Activated CD4-positive, alpha-beta T cell treated with anti-CD3 and anti-CD28 coated beads for 36 hours (primary cell): Measurements from ENCODE around the gene DAPK3. TPM values are rescaled to one million over a fixed set of nuclear protein-coding genes. Genes with fewer than 3 reads are reported as not detected.

Source experiments
- ATAC-seq: fragments of 200-7000 bp; cut with Tn5 transposase; one replicate; pipeline ENCODE4 v1.10.0; 2021; ENCODE audit warnings: mild to moderate bottlenecking, moderate library complexity
- CTCF ChIA-PET: fragments of 350-600 bp; sonication (Branson Sonifier 250); formaldehyde crosslinking; loops from one replicate; lab custom pipeline; 2021; ENCODE audit warnings: antibody characterized with exemption; lab: Charles Lee
- POLR2A ChIA-PET: fragments of 350-600 bp; sonication (Branson Sonifier 250); formaldehyde crosslinking; loops from one replicate; lab custom pipeline; 2021; ENCODE audit warnings: antibody characterized with exemption, inconsistent platforms; lab: Charles Lee
- DNase-seq: peaks from one replicate; pipeline ENCODE4 v3.0.0-alpha.2; 2020
- H3K27ac Mint-ChIP-seq: one replicate; pipeline ENCODE4 v1.8.0; 2021; ENCODE audit warnings: mixed read lengths
- H3K27me3 Mint-ChIP-seq: one replicate; pipeline ENCODE4 v1.8.0; 2021; ENCODE audit warnings: mixed read lengths
- H3K36me3 Mint-ChIP-seq: one replicate; pipeline ENCODE4 v1.8.0; 2021; ENCODE audit warnings: low read depth, mixed read lengths
- H3K4me1 Mint-ChIP-seq: one replicate; pipeline ENCODE4 v1.8.0; 2021; ENCODE audit warnings: mixed read lengths
- H3K4me3 Mint-ChIP-seq: one replicate; pipeline ENCODE4 v1.8.0; 2021; ENCODE audit warnings: mild to moderate bottlenecking, moderate library complexity, mixed read lengths
- H3K9me3 Mint-ChIP-seq: one replicate; pipeline ENCODE4 v1.8.0; 2021; ENCODE audit warnings: low read depth, mixed read lengths
- intact Hi-C, 2 experiments: fragments of 100-400 bp; cut with DNase I in 1 of 2; cut with micrococcal nuclease in 1 of 2; formaldehyde crosslinking; loops; one replicate each; pipeline versions ENCODE4 v1.14.2 to v1.15.1; 2022 to 2024; cut with DNase I, micrococcal nuclease
- total RNA-seq, 2 experiments: library from RNA; stranded (reverse); gene quantifications; one replicate each; pipeline ENCODE4 v1.2.3, GENCODE V29; 2021

Gene DAPK3
- total RNA-seq, 2 experiments from 2014 or later = 26.7 to 27.6 TPM

GRCh38 chr19:3983936-3984583, 13.2 kb upstream of the DAPK3 start:
- intact Hi-C loops = loop anchor here in 1 of 2 experiments (2.0 to 10.0 kb wide), 3 partner anchors 357 to 1701 kb away; partner anchors contain the start of genes CACTIN, CHAF1A, HSD11B1L and MICOS13
- ATAC-seq (no peak), DNase-seq (peak; percentile 53)
- CTCF ChIA-PET = interaction anchor here (0.6 kb wide), 1 partner anchor 22 kb away, joined by 3 read pairs; no protein-coding TSS in a partner anchor
- peaks cover 59% of the 10 kb centered on the region for H3K4me1 Mint-ChIP-seq
- H3K4me3 Mint-ChIP-seq = peak overlapping the region; percentile 87
- H3K27ac Mint-ChIP-seq = peak overlapping the region; percentile 94
- POLR2A ChIA-PET = interaction anchor here (1.0 to 2.8 kb wide), 3 partner anchors 8 to 23 kb away, joined by 3 to 30 read pairs (median 25); partner anchors contain the start of genes DAPK3 and PIAS4
- H3K9me3 Mint-ChIP-seq = no peaks in the 10 kb centered on the region
- H3K27me3 Mint-ChIP-seq = no peaks in the 10 kb centered on the region
- peaks cover 59% of the 10 kb centered on the region for H3K36me3 Mint-ChIP-seq

DNA sequence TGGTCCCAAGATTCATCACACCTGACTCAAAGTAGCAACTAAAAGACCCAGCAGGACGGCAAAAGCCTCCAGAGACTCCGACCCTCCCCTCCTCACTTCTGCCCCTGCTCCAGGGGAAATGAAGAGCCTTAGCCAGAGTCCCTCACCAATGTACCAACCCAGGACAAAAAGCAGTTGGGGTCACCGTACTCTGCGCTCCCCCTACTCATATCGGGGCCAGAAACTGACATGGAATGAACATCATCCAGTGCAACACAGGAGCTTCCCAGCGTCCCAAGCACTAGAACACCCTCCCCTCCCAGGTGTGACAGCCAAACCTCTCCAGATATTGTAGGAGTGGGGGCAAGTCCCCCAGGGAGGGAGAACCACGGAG, 12.6 kb upstream of the DAPK3 start:
- POLR2A ChIA-PET = interaction anchor here (1.0 to 2.8 kb wide), 3 partner anchors 8 to 24 kb away, joined by 3 to 30 read pairs (median 25); partner anchors contain the start of genes DAPK3 and PIAS4
- H3K9me3 Mint-ChIP-seq = no peaks in the 10 kb centered on the region
- ATAC-seq (no peak), DNase-seq (no peak)
- H3K27ac Mint-ChIP-seq = peak overlapping the region; percentile 94
- CTCF ChIA-PET = interaction anchor here (0.6 kb wide), 1 partner anchor 23 kb away, joined by 3 read pairs; no protein-coding TSS in a partner anchor
- peaks cover 62% of the 10 kb centered on the region for H3K36me3 Mint-ChIP-seq
- peak overlapping the region; percentile 87 for H3K4me3 Mint-ChIP-seq
- H3K4me1 Mint-ChIP-seq = peaks cover 62% of the 10 kb centered on the region
- no peaks in the 10 kb centered on the region for H3K27me3 Mint-ChIP-seq
- intact Hi-C loops = loop anchor here in 1 of 2 experiments (2.0 to 10.0 kb wide), 2 partner anchors 419 to 1701 kb away; partner anchors contain the start of genes CHAF1A, HSD11B1L and MICOS13

GRCh38 chr19:3982701-3983541, 12.0 kb upstream of the DAPK3 start:
- H3K4me3 Mint-ChIP-seq = peak overlapping the region; percentile 87
- H3K27ac Mint-ChIP-seq = peak overlapping the region; percentile 94
- DNase-seq (peak; percentile 34), ATAC-seq (no peak)
- no peaks in the 10 kb centered on the region for H3K27me3 Mint-ChIP-seq
- peaks cover 66% of the 10 kb centered on the region for H3K36me3 Mint-ChIP-seq
- no peaks in the 10 kb centered on the region for H3K9me3 Mint-ChIP-seq
- H3K4me1 Mint-ChIP-seq = peaks cover 62% of the 10 kb centered on the region
- intact Hi-C loops = loop anchor here in 1 of 2 experiments (2.0 to 10.0 kb wide), 2 partner anchors 420 to 1702 kb away; partner anchors contain the start of genes CHAF1A, HSD11B1L and MICOS13
- CTCF ChIA-PET = interaction anchor here (0.6 kb wide), 1 partner anchor 466 kb away, joined by 3 read pairs; no protein-coding TSS in a partner anchor
- POLR2A ChIA-PET = interaction anchor here (1.9 to 2.8 kb wide), 3 partner anchors 7 to 12 kb away, joined by 17 to 30 read pairs (median 25); partner anchors contain the start of gene DAPK3

GRCh38 chr19:3981736-3982681, 11.1 kb upstream of the DAPK3 start:
- no peaks in the 10 kb centered on the region for H3K27me3 Mint-ChIP-seq
- peak overlapping the region; percentile 87 for H3K4me3 Mint-ChIP-seq
- ChIA-PET CTCF (interaction anchor here (0.6 kb wide), 1 partner anchor 465 kb away, joined by 3 read pairs; no protein-coding TSS in a partner anchor), POLR2A (interaction anchor here (1.9 kb wide), 1 partner anchor 10 kb away, joined by 17 read pairs; the partner anchor contains the start of gene DAPK3)
- DNase-seq (no peak), ATAC-seq (no peak)
- H3K4me1 Mint-ChIP-seq = peaks cover 58% of the 10 kb centered on the region
- intact Hi-C loops = loop anchor here in 1 of 2 experiments (2.0 to 10.0 kb wide), 2 partner anchors 421 to 1703 kb away; partner anchors contain the start of genes CHAF1A, HSD11B1L and MICOS13
- no peaks in the 10 kb centered on the region for H3K9me3 Mint-ChIP-seq
- peaks cover 75% of the 10 kb centered on the region for H3K36me3 Mint-ChIP-seq
- peak overlapping the region; percentile 94 for H3K27ac Mint-ChIP-seq

- POLR2A ChIA-PET = interaction anchor here (1.9 to 2.5 kb wide), 2 partner anchors 10 kb away, joined by 10 to 17 read pairs; partner anchors contain the start of gene DAPK3
Measured at GRCh38 chr19:3981373-3981735, 10.5 kb upstream of the DAPK3 start.

GRCh38 chr19:3980353-3981251, 9.7 kb upstream of the DAPK3 start:
- POLR2A ChIA-PET = interaction anchor here (2.5 kb wide), 1 partner anchor 9 kb away, joined by 10 read pairs; the partner anchor contains the start of gene DAPK3
- intact Hi-C loops = loop anchor here in 1 of 2 experiments (10.0 kb wide), 1 partner anchor 1704 kb away; the partner anchor contains the start of genes HSD11B1L and MICOS13

More at GRCh38 chr19:3981373-3981735, 10.5 kb upstream of the DAPK3 start:
- Mint-ChIP-seq H3K27me3 (no peaks in the 10 kb centered on the region), H3K4me3 (peak overlapping the region; percentile 2), H3K4me1 (peaks cover 52% of the 10 kb centered on the region), H3K9me3 (no peaks in the 10 kb centered on the region), H3K27ac (peak overlapping the region; percentile 29), H3K36me3 (peaks cover 80% of the 10 kb centered on the region)
- CTCF ChIA-PET = no interaction called here
- no peak for DNase-seq
- ATAC-seq = no peak
- intact Hi-C loops = loop anchor here in 1 of 2 experiments (10.0 kb wide), 1 partner anchor 1703 kb away; the partner anchor contains the start of genes HSD11B1L and MICOS13

GRCh38 chr19:3979674-3980352, 8.9 kb upstream of the DAPK3 start:
- no peaks in the 10 kb centered on the region for H3K9me3 Mint-ChIP-seq
- intact Hi-C loops = loop anchor here in 1 of 2 experiments (10.0 kb wide), 1 partner anchor 1705 kb away; the partner anchor contains the start of genes HSD11B1L and MICOS13
- POLR2A ChIA-PET = interaction anchor here (0.7 to 2.5 kb wide), 3 partner anchors 8 to 217 kb away, joined by 3 to 10 read pairs (median 4); partner anchors contain the start of gene DAPK3
- peaks cover 87% of the 10 kb centered on the region for H3K36me3 Mint-ChIP-seq
- DNase-seq (no peak), ATAC-seq (no peak)
- no peaks in the 10 kb centered on the region for H3K27me3 Mint-ChIP-seq
- CTCF ChIA-PET = no interaction called here
- H3K27ac Mint-ChIP-seq = no peak overlapping the region
- no peak overlapping the region for H3K4me3 Mint-ChIP-seq
- H3K4me1 Mint-ChIP-seq = peaks cover 44% of the 10 kb centered on the region

More at GRCh38 chr19:3980353-3981251, 9.7 kb upstream of the DAPK3 start:
- peaks cover 48% of the 10 kb centered on the region for H3K4me1 Mint-ChIP-seq
- DNase-seq = no peak
- H3K36me3 Mint-ChIP-seq = peaks cover 88% of the 10 kb centered on the region
- no peaks in the 10 kb centered on the region for H3K27me3 Mint-ChIP-seq
- CTCF ChIA-PET = no interaction called here
- no peak overlapping the region for H3K27ac Mint-ChIP-seq
- no peak overlapping the region for H3K4me3 Mint-ChIP-seq
- H3K9me3 Mint-ChIP-seq = no peaks in the 10 kb centered on the region
- no peak for ATAC-seq

GRCh38 chr19:3979289-3979673, 8.4 kb upstream of the DAPK3 start:
- H3K4me3 Mint-ChIP-seq = no peak overlapping the region
- H3K27ac Mint-ChIP-seq = no peak overlapping the region
- ChIA-PET POLR2A (interaction anchor here (0.7 to 2.5 kb wide), 4 partner anchors 8 to 439 kb away, joined by 3 to 10 read pairs (median 4); partner anchors contain the start of gene DAPK3), CTCF (no interaction called here)
- H3K9me3 Mint-ChIP-seq = no peaks in the 10 kb centered on the region
- DNase-seq (no peak), ATAC-seq (no peak)
- intact Hi-C loops = no loop called here
- no peaks in the 10 kb centered on the region for H3K27me3 Mint-ChIP-seq
- peaks cover 82% of the 10 kb centered on the region for H3K36me3 Mint-ChIP-seq
- H3K4me1 Mint-ChIP-seq = peaks cover 44% of the 10 kb centered on the region
